ENCODE data around the gene WRAP73. TPM values are rescaled to one million over a fixed set of nuclear protein-coding genes. Genes with fewer than 3 reads are reported as not detected.

Gene WRAP73, protein sequence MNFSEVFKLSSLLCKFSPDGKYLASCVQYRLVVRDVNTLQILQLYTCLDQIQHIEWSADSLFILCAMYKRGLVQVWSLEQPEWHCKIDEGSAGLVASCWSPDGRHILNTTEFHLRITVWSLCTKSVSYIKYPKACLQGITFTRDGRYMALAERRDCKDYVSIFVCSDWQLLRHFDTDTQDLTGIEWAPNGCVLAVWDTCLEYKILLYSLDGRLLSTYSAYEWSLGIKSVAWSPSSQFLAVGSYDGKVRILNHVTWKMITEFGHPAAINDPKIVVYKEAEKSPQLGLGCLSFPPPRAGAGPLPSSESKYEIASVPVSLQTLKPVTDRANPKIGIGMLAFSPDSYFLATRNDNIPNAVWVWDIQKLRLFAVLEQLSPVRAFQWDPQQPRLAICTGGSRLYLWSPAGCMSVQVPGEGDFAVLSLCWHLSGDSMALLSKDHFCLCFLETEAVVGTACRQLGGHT
- total RNA-seq (2014; rRNA removed; shearing (Covaris generic)): 41.6 and 47.9 TPM in 2 replicates

- H3K4me1 ChIP-seq: peaks cover 9% of the 10 kb centered on the region; the same call in 1 of the 2 replicates
- DNase-seq: peak; percentile 93 to 97
- H3K9me3 ChIP-seq (replicated peaks): no peaks in the 10 kb centered on the region
- H3K4me3 ChIP-seq: peak within 1 kb of the TSS; percentile 71
- H3K27ac ChIP-seq: 0 out of 2 replicates have a peak within 1 kb of the TSS, but pooled peaks have one; percentile 9
- peaks cover 13% of the 10 kb centered on the region for H3K36me3 ChIP-seq
- no peaks in the 10 kb centered on the region for H3K27me3 ChIP-seq
Measured at GRCh38 chr1:3649342-3650247, at the start of gene WRAP73. Gene WRAP73, minus strand, starts transcription at chr1:3650103. Its CDS starts 104 bp downstream, at chr1:3649999.

DNA sequence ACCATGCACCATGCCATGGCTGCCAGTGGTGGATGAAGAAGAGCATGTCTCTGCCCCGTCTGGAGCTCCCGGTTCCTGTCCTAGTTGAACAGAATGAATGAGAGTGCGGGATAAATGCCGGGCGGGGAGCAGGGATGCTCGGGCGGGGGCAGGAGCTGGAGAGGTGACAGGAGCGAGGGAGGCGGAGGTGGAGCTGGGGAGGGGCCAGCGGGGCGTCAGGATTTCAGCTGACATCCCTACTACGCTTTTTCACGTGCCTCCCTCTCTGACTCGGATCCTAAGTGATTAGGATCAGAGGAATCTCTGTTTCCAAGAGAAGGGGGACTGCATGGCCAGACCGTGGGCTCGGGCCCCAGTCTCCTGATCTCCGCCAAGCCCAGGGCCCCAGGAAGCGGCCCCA is 49.7 kb upstream of the WRAP73 start:
- no peaks in the 10 kb centered on the region for H3K36me3 ChIP-seq
- H3K4me1 ChIP-seq: peaks cover 7% of the 10 kb centered on the region; the same call in 1 of the 2 replicates
- no peaks in the 10 kb centered on the region for H3K27me3 ChIP-seq
- DNase-seq: no peak
- no peaks in the 10 kb centered on the region for H3K9me3 ChIP-seq (replicated peaks)
- H3K4me3 ChIP-seq: no peak overlapping the region
- H3K27ac ChIP-seq: no peak overlapping the region

GRCh38 chr1:3698660-3699408 is 48.9 kb upstream of the WRAP73 start:
- no peak for DNase-seq
- Histone ChIP-seq H3K27me3 (no peaks in the 10 kb centered on the region), H3K4me3 (no peak overlapping the region), H3K36me3 (no peaks in the 10 kb centered on the region), H3K4me1 (peaks cover 7% of the 10 kb centered on the region; the same call in 1 of the 2 replicates), H3K27ac (no peak overlapping the region), H3K9me3 (replicated peaks) (no peaks in the 10 kb centered on the region)

DNA sequence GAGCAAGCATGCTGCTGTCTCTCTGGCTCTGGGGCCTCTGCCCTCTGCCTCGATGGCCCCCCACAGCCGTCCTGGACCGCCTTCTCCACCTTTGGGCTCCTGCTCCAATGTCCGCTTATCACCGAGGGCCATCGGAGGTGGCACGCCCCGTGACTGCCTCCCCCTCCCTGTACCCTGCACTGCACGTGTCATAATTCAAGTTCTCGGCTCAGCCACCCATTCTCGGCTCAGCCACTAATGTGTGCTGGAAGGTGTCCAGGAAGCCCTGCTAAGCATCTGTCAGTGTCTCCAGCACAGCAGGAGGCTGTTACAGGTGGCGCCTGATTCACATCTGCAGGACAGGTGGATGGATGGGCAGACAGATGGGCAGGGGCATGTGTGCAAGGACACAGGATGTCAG is 47.9 kb upstream of the WRAP73 start:
- no peak overlapping the region for H3K27ac ChIP-seq
- no peaks in the 10 kb centered on the region for H3K9me3 ChIP-seq (replicated peaks)
- no peak overlapping the region for H3K4me3 ChIP-seq
- no peaks in the 10 kb centered on the region for H3K27me3 ChIP-seq
- DNase-seq: no peak
- no peaks in the 10 kb centered on the region for H3K36me3 ChIP-seq
- peaks cover 4% of the 10 kb centered on the region; the same call in 1 of the 2 replicates for H3K4me1 ChIP-seq

- no peaks in the 10 kb centered on the region for H3K27me3 ChIP-seq
- no peaks in the 10 kb centered on the region for H3K36me3 ChIP-seq
- no peak overlapping the region for H3K27ac ChIP-seq
- DNase-seq: no peak
- no peak overlapping the region for H3K4me3 ChIP-seq
- H3K4me1 ChIP-seq: peaks cover 9% of the 10 kb centered on the region
- no peaks in the 10 kb centered on the region for H3K9me3 ChIP-seq (replicated peaks)
Measured at GRCh38 chr1:3697104-3697503, 47.2 kb upstream of the WRAP73 start.

DNA sequence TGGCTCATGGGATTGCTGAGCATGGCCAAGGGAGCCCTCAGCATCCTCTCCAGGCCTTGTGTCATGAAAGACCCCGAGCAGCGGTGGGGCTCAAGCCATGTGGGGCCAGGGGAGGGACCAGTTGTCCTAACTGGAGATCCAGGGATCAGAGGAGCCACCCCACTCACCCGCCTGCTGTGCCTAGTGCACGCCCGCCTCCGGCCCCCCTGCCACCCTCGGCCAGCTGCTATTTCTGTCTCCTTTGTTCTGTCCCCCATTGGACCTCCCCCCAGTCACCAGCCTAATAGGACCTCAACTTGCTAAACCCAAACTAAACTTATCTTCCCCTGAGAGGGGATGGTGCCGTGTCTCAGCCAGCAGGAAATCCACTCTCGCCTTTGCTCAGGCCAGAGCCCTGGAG is 46.8 kb upstream of the WRAP73 start:
- no peak for DNase-seq
- H3K9me3 ChIP-seq (replicated peaks): no peaks in the 10 kb centered on the region
- no peaks in the 10 kb centered on the region for H3K36me3 ChIP-seq
- H3K27ac ChIP-seq: no peak overlapping the region
- no peak overlapping the region for H3K4me3 ChIP-seq
- peaks cover 13% of the 10 kb centered on the region for H3K4me1 ChIP-seq
- no peaks in the 10 kb centered on the region for H3K27me3 ChIP-seq

GRCh38 chr1:3695326-3696217 is 45.7 kb upstream of the WRAP73 start:
- Histone ChIP-seq H3K9me3 (replicated peaks) (no peaks in the 10 kb centered on the region), H3K36me3 (no peaks in the 10 kb centered on the region), H3K27ac (no peak overlapping the region), H3K27me3 (no peaks in the 10 kb centered on the region), H3K4me3 (no peak overlapping the region), H3K4me1 (peaks cover 24% of the 10 kb centered on the region)
- DNase-seq: peak; percentile 44 to 48

DNA sequence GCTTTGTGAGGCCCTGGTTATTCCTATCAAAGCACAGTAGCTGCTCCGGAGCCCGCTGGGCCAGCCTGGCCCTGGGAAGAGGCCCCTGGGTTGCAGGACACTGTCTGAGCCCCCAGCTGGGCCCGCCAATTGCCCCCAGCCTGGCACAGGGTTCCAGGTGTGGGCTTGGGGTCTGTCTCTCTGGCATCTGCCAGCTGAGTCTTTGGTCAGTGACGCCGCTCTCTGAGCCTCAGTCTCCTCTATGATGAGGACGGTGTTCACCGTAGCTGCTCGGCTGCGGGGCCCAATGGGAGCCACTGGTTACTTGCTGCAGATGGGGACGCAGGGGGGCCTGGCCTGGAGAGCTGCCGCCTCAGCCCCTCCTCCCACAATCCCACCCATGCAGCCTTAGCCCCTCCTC is 43.4 kb upstream of the WRAP73 start:
- Histone ChIP-seq H3K4me3 (no peak overlapping the region), H3K4me1 (peaks cover 32% of the 10 kb centered on the region), H3K9me3 (replicated peaks) (no peaks in the 10 kb centered on the region), H3K27me3 (no peaks in the 10 kb centered on the region), H3K36me3 (no peaks in the 10 kb centered on the region), H3K27ac (no peak overlapping the region)
- no peak for DNase-seq

DNA sequence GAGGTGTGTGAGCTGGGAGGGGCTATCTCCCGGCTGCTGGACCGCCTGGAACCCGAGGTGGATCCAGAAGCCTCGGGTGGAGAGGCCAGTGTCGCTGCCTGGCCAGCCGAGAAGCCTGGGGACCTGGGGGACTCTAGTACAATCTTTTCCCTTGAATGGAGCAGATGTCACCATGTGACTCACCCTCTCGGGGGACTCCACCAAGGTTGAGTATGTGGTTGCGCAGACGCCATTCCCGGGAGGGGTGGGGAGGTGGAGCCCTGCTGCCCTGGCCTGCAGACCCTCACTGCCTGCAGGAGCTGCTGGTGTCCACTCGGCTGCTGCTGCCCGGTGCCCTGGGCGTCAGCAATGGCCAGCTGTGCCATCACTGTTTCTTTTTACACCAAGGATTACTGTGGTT is 42.7 kb upstream of the WRAP73 start:
- no peak overlapping the region for H3K4me3 ChIP-seq
- peaks cover 32% of the 10 kb centered on the region for H3K4me1 ChIP-seq
- H3K36me3 ChIP-seq: no peaks in the 10 kb centered on the region
- DNase-seq: peak; percentile 45 to 47
- no peaks in the 10 kb centered on the region for H3K9me3 ChIP-seq (replicated peaks)
- no peaks in the 10 kb centered on the region for H3K27me3 ChIP-seq
- no peak overlapping the region for H3K27ac ChIP-seq

GRCh38 chr1:3691421-3692204 is 41.7 kb upstream of the WRAP73 start:
- Histone ChIP-seq H3K27ac (peak overlapping the region; percentile 6; the same call in 1 of the 2 replicates), H3K9me3 (replicated peaks) (no peaks in the 10 kb centered on the region), H3K36me3 (no peaks in the 10 kb centered on the region), H3K4me1 (peaks cover 32% of the 10 kb centered on the region), H3K27me3 (no peaks in the 10 kb centered on the region), H3K4me3 (0 out of 2 replicates have a peak overlapping the region, but pooled peaks have one; percentile 2)
- DNase-seq: peak; percentile 71 to 73

GRCh38 chr1:3690282-3691065 is 40.6 kb upstream of the WRAP73 start:
- Histone ChIP-seq H3K4me1 (peaks cover 32% of the 10 kb centered on the region), H3K4me3 (0 out of 2 replicates have a peak overlapping the region, but pooled peaks have one; percentile 9), H3K36me3 (no peaks in the 10 kb centered on the region), H3K27me3 (no peaks in the 10 kb centered on the region), H3K27ac (no peak overlapping the region; the same call in 1 of the 2 replicates), H3K9me3 (replicated peaks) (no peaks in the 10 kb centered on the region)
- peak in 1 of 2 experiments; percentile 47 for DNase-seq

- no peak for DNase-seq
- no peaks in the 10 kb centered on the region for H3K9me3 ChIP-seq (replicated peaks)
- no peak overlapping the region for H3K4me3 ChIP-seq
- H3K36me3 ChIP-seq: no peaks in the 10 kb centered on the region
- peaks cover 32% of the 10 kb centered on the region for H3K4me1 ChIP-seq
- H3K27me3 ChIP-seq: no peaks in the 10 kb centered on the region
- H3K27ac ChIP-seq: no peak overlapping the region
Measured at GRCh38 chr1:3689138-3689750, 39.3 kb upstream of the WRAP73 start.

Measured in SJCRH30 (cell line).